ENCODE data around the gene GRIN2A.

The GRIN2A gene

DNA sequence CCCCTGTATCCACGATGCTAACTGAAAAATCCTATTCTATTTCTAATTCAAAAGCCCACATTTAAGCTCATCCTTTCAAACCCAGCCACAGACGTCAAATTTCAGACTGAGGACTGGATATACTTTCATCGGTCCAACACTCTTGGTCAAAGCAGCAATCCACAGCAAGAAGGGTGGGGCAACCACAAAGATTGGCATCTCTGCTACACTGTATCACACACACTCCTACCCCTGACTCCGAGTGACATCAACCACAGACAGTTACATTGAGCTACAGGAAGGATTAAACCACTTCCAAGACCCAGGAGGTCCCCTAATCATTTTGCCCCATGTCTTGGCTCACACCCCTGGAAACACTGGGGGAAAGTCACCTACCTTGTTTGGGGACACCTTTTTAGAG, 61.3 kb downstream of the GRIN2A start:
- no peak for TF ChIP-seq CTCF (conservative IDR thresholded peaks at IDR 0.05; ENCODE audit: control insufficient read depth, insufficient read depth, low read depth, low read length)
- no peak for DNase-seq (ENCODE audit: low read depth)
- no peak overlapping the region for H3K4me3 ChIP-seq (ENCODE audit: control insufficient read depth, low read depth, low read length)

- no peak overlapping the region for H3K4me3 ChIP-seq (ENCODE audit: control insufficient read depth, low read depth, low read length)
- no peak for TF ChIP-seq CTCF (conservative IDR thresholded peaks at IDR 0.05; ENCODE audit: control insufficient read depth, insufficient read depth, low read depth, low read length)
- peak; percentile 78 for DNase-seq (ENCODE audit: low read depth)
Measured at GRCh38 chr16:10114409-10114808, 67.8 kb downstream of the GRIN2A start.

- no peak for DNase-seq (ENCODE audit: low read depth)
- H3K4me3 ChIP-seq (ENCODE audit: control insufficient read depth, low read depth, low read length), result no peak overlapping the region
- no peak for TF ChIP-seq CTCF (conservative IDR thresholded peaks at IDR 0.05; ENCODE audit: control insufficient read depth, insufficient read depth, low read depth, low read length)
Measured at GRCh38 chr16:10113248-10113647, 69.0 kb downstream of the GRIN2A start.

DNA sequence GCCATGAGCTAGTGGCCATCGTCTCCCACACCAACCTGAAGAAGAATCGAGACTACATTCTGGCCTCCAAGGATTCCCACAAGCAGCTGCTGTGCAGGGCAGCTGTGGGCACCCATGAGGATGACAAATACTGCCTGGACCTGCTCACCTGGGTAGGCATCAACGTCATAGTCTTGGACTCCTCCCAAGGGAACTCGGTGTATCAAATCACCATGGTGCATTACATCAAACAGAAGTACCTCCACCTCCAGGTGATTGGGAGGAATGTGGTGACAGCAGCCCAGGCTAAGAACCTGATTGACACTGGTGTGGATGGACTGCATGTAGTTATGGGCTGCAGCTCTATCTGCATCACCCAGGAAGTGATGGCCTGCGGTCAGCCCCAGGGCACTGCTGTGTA, 70.2 kb downstream of the GRIN2A start:
- no peak for DNase-seq (ENCODE audit: low read depth)
- no peak overlapping the region for H3K4me3 ChIP-seq (ENCODE audit: control insufficient read depth, low read depth, low read length)
- no peak for TF ChIP-seq CTCF (conservative IDR thresholded peaks at IDR 0.05; ENCODE audit: control insufficient read depth, insufficient read depth, low read depth, low read length)

DNA sequence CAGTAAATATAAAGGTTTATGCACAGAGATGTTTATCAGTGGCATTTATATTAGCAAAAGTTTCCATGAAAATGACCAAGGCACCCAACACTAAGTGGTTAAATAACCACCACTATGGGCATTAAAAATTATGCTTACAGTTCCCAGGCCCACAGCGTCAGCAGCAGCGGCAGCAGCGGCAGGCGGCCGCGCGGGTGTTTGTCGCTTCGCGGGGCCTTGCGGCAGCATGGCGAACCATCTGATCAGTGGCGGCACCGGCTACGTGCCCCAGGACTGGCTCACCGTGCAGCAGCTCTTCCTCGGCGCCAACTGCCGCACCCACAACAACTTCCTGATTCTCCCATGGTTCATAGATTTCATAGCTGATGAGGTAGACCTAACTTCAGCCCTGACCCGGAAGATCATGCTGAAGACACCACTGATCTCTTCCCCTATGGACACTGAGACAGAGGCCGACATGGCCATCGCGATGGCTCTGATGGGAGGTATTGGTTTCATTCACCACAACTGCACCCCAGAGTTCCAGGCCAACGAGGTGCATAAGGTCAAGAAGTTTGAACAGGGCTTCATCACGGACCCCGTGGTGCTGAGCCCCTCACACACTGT, 71.0 kb downstream of the GRIN2A start:
- no peak overlapping the region for H3K4me3 ChIP-seq (ENCODE audit: control insufficient read depth, low read depth, low read length)
- no peak for DNase-seq (ENCODE audit: low read depth)
- TF ChIP-seq CTCF (conservative IDR thresholded peaks at IDR 0.05; ENCODE audit: control insufficient read depth, insufficient read depth, low read depth, low read length), result no peak

DNA sequence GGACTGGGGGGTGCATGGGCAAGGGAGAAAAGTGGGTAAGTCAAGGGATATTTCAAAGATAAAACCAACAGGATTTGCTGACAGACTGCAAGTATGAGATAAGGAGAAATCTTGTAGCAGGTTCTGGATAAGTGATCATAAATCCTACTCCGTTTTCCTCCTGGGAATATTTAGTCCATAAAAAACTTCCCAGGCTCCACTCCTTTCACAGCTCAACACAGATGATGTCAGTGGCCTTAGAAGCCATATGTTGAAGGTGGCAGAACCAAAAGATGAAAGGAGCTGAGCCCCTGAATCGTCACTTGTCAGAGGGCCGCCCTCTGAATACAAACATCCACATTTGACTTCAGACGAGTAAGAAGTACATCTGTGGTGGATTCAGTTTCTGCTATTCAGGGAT, 71.7 kb downstream of the GRIN2A start:
- TF ChIP-seq CTCF (conservative IDR thresholded peaks at IDR 0.05; ENCODE audit: control insufficient read depth, insufficient read depth, low read depth, low read length), result no peak
- no peak for DNase-seq (ENCODE audit: low read depth)
- no peak overlapping the region for H3K4me3 ChIP-seq (ENCODE audit: control insufficient read depth, low read depth, low read length)

DNA sequence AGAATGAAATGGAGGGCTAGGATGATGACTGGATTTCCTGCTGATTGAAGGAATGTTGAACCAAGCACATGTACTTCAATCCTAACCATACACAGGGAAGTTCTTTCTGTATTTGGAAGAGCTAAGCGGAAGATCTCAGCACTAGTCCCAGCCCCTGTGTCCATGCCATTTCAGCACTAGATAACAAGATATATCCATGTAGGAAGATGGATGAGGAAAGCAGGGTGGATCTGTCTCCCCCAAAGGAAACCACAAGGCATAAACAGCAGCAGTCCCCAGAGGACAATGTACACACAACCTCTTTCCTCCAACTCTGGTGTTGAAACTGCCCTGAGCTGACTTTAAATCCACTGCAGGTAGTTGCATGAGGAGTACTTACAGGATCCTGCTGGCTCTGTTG, 75.1 kb downstream of the GRIN2A start:
- H3K4me3 ChIP-seq (ENCODE audit: control insufficient read depth, low read depth, low read length), result no peak overlapping the region
- peak; percentile 66 for DNase-seq (ENCODE audit: low read depth)
- TF ChIP-seq CTCF (conservative IDR thresholded peaks at IDR 0.05; ENCODE audit: control insufficient read depth, insufficient read depth, low read depth, low read length), result no peak

All from fibroblast of mammary gland (primary cell).